Endothelial cell of umbilical vein (primary cell): ENCODE measurements around the gene FCN1. TPM values are rescaled to one million over a fixed set of nuclear protein-coding genes. Genes with fewer than 3 reads are reported as not detected.

Experiments
- BruUV-seq: library from RNA; stranded (reverse); fragments of 400-500 nt; replicated peaks from 2 replicates; lab custom pipeline; 2021; lab: Mats Ljungman, UMichigan
- CTCF ChIA-PET: fragments of 300-600, 350-600 bp; sonication (Branson Sonifier 250); formaldehyde crosslinking; loops from one replicate; lab custom pipeline; 2021; ENCODE audit warnings: antibody characterized with exemption, inconsistent platforms; lab: Charles Lee
- POLR2A ChIA-PET: fragments of 300-600, 350-600 bp; sonication (Branson Sonifier 250); formaldehyde crosslinking; loops from one replicate; lab custom pipeline; 2021; ENCODE audit warnings: antibody characterized with exemption, inconsistent platforms; lab: Charles Lee
- DNase-seq: peaks from one replicate; pipeline ENCODE4 v3.0.0-alpha.2; 2011; ENCODE audit warnings: low read depth, low spot score
- FAIRE-seq: peaks from 2 replicates; lab custom pipeline; 2011; peaks lifted over from hg19 to GRCh38; lab: Jason Lieb, UNC
- H2AFZ ChIP-seq: 2 replicates; pipeline ENCODE4 v1.6.0; 2012; ENCODE audit warnings: low read depth, low read length, control low read depth, inconsistent platforms
- H3K27ac ChIP-seq: 2 replicates; pipeline ENCODE4 v1.5.1; 2011; ENCODE audit warnings: low read depth, mild to moderate bottlenecking, control low read depth, low read length, moderate library complexity; ENCODE audit not compliant: insufficient read depth
- H3K27me3 ChIP-seq, 2 experiments: 2 replicates each; pipeline versions ENCODE4 v1.6.0 to v1.6.1; 2011; ENCODE audit warnings: low read length in 2 of 2, mixed read lengths in 1 of 2; ENCODE audit not compliant: control insufficient read depth in 2 of 2, insufficient read depth in 2 of 2
- H3K36me3 ChIP-seq, 2 experiments: 2 replicates in 1 of 2; 3 replicates in 1 of 2; pipeline ENCODE4 v1.5.1; 2011; ENCODE audit warnings: low read length in 2 of 2, mild to moderate bottlenecking in 1 of 2, moderate library complexity in 1 of 2; ENCODE audit not compliant: control insufficient read depth in 2 of 2, insufficient read depth in 2 of 2; ENCODE audit errors: extremely low read depth in 1 of 2
- H3K4me1 ChIP-seq: 3 replicates; pipeline ENCODE4 v1.5.1; 2011; ENCODE audit warnings: mild to moderate bottlenecking, low read length; ENCODE audit not compliant: control insufficient read depth, insufficient read depth; ENCODE audit errors: extremely low read depth
- H3K4me2 ChIP-seq: 2 replicates; pipeline ENCODE4 v1.6.1; 2011; ENCODE audit warnings: low read length, control low read depth, mixed read lengths; ENCODE audit not compliant: insufficient read depth
- H3K4me3 ChIP-seq, 3 experiments: fragments of 200-600 bp in 1 of 3; sonication (generic), shearing (Covaris generic) in 1 of 3; replicated peaks in 1 of 3; 2 replicates each; pipeline ENCODE4 v1.5.1; 2011 to 2016; ENCODE audit warnings: control low read depth in 3 of 3, low read length in 3 of 3, mild to moderate bottlenecking in 2 of 3, inconsistent platforms in 1 of 3, low read depth in 1 of 3, moderate library complexity in 1 of 3; ENCODE audit not compliant: insufficient read depth in 1 of 3
- H3K79me2 ChIP-seq: 2 replicates; pipeline ENCODE4 v1.6.0; 2012; ENCODE audit warnings: low read length, inconsistent platforms; ENCODE audit not compliant: control insufficient read depth, insufficient read depth
- H3K9ac ChIP-seq: replicated peaks from 2 replicates; pipeline ENCODE3; 2011; ENCODE audit warnings: low read length, control low read depth; ENCODE audit not compliant: insufficient read depth; ENCODE audit errors: extremely low read depth
- H3K9me1 ChIP-seq: replicated peaks from 3 replicates; pipeline ENCODE4 v1.6.0; 2011; ENCODE audit warnings: mild to moderate bottlenecking, low read length; ENCODE audit not compliant: control insufficient read depth, insufficient read depth; ENCODE audit errors: extremely low read depth
- H3K9me3 ChIP-seq: replicated peaks from 2 replicates; pipeline ENCODE4 v1.5.1; 2012; ENCODE audit warnings: low read length, inconsistent platforms; ENCODE audit not compliant: control insufficient read depth, insufficient read depth
- H4K20me1 ChIP-seq: replicated peaks from 2 replicates; pipeline ENCODE3; 2011; ENCODE audit warnings: mild to moderate bottlenecking, low read length; ENCODE audit not compliant: control insufficient read depth, insufficient read depth; ENCODE audit errors: extremely low read depth
- CTCF ChIP-seq, 2 donors: IDR thresholded peaks; 1 replicate in 1 of 2; 2 replicates in 1 of 2; pipeline ENCODE4 v1.5.1; 2011; ENCODE audit warnings: low read length in 2 of 2, mild to moderate bottlenecking in 2 of 2, moderate library complexity in 2 of 2, control low read depth in 1 of 2, inconsistent platforms in 1 of 2, low read depth in 1 of 2; ENCODE audit not compliant: insufficient read depth in 1 of 2; ENCODE audit errors: extremely low read depth in 1 of 2
- EZH2 ChIP-seq: IDR thresholded peaks from 2 replicates; pipeline ENCODE4 v1.6.1; 2012; ENCODE audit warnings: borderline replicate concordance, low read depth, mild to moderate bottlenecking, moderate library complexity, low read length, inconsistent platforms; ENCODE audit not compliant: severe bottlenecking
- FOS ChIP-seq: IDR thresholded peaks from 2 replicates; pipeline ENCODE4 v1.6.1; 2011; ENCODE audit warnings: mild to moderate bottlenecking, low read length, moderate library complexity, borderline replicate concordance; ENCODE audit not compliant: insufficient read depth
- GATA2 ChIP-seq: IDR thresholded peaks from 2 replicates; pipeline ENCODE4 v1.7.0; 2011; ENCODE audit warnings: low read depth, mild to moderate bottlenecking, moderate library complexity, mixed read lengths, low read length; ENCODE audit not compliant: insufficient read length, insufficient read depth
- JUN ChIP-seq: IDR thresholded peaks from 2 replicates; pipeline ENCODE4 v1.6.1; 2011; ENCODE audit warnings: borderline replicate concordance, low read depth; ENCODE audit not compliant: insufficient read length, insufficient read depth
- MAX ChIP-seq: IDR thresholded peaks from 2 replicates; pipeline ENCODE4 v1.6.1; 2011; ENCODE audit not compliant: insufficient read depth, insufficient read length
- MYC ChIP-seq: IDR thresholded peaks from one replicate; pipeline ENCODE4 v1.6.1; 2011; ENCODE audit warnings: mild to moderate bottlenecking, low read depth, low read length
- POLR2A ChIP-seq: IDR thresholded peaks from 2 replicates; pipeline ENCODE4 v1.6.1; 2012; ENCODE audit warnings: low read depth, mild to moderate bottlenecking, control low read depth, low read length
- POLR2AphosphoS5 ChIP-seq: IDR thresholded peaks from 2 replicates; pipeline ENCODE4 v1.6.1; 2012; ENCODE audit warnings: low read depth, mild to moderate bottlenecking, control low read depth, low read length, moderate library complexity; ENCODE audit not compliant: insufficient read depth
- dilution Hi-C: fragments of 300-500 bp; cut with MboI; formaldehyde crosslinking; loops from one replicate; pipeline ENCODE4 v1.15.0; 2019; ENCODE audit warnings: low sequenced_read_pairs; ENCODE audit not compliant: extremely low pct_ligation_motif_present
- intact Hi-C: fragments of 100-400 bp; cut with micrococcal nuclease; formaldehyde crosslinking; loops from one replicate; pipeline ENCODE4 v1.10.0; 2022
- polyA plus RNA-seq, 4 experiments: library from polyadenylated mRNA; depleted of rRNA in 3 of 4; stranded (reverse) in 3 of 4; unstranded in 1 of 4; fragments of >200 nt; gene quantifications; 2 replicates each; pipeline versions ENCODE4 v1.2.1 to v1.2.3, GENCODE V29; 2011 to 2012; ENCODE audit warnings: missing spikeins in 1 of 4
- total RNA-seq: library from RNA; stranded (reverse); gene quantifications from 2 replicates; pipeline ENCODE4 v1.2.3, GENCODE V29; 2021

Gene FCN1
- total and polyA plus RNA-seq, 2 donors (not counting 3 experiments of a cell fraction or from before 2014, with no cell fraction given), result not detected

GRCh38 chr9:134966697-134967546 is 49.2 kb upstream of the FCN1 start:
- dilution Hi-C loops, result no loop called here
- FAIRE-seq, result no peak
- H3K9ac ChIP-seq, result no peak overlapping the region

More at GRCh38 chr9:134966697-134967546, 49.2 kb upstream of the FCN1 start:
- Histone ChIP-seq H3K4me3 (no peak overlapping the region), H3K9me1 (no peaks in the 10 kb centered on the region), H3K79me2 (no peaks in the 10 kb centered on the region), H3K4me2 (no peak overlapping the region), H3K4me1 (no peaks in the 10 kb centered on the region), H3K27ac (no peak overlapping the region), H3K36me3 (no peaks in the 10 kb centered on the region), H3K9me3 (no peaks in the 10 kb centered on the region), H2AFZ (no peak overlapping the region), H4K20me1 (no peaks in the 10 kb centered on the region), H3K27me3 (no peaks in the 10 kb centered on the region)
- BruUV-seq, result no TSS peak
- TF ChIP-seq CTCF (IDR thresholded peaks at IDR 0.05; ENCODE audit: extremely low read depth in 1 of 2, insufficient read depth in 1 of 2, low read depth in 1 of 2, low read length in 2 of 2) (no peak), POLR2AphosphoS5 (no peak), POLR2A (no peak), FOS (no peak), MYC (no peak), GATA2 (no peak), JUN (no peak), MAX (no peak), EZH2 (no peak)
- DNase-seq, result no peak
- POLR2A ChIA-PET, result no interaction called here
- CTCF ChIA-PET, result no interaction called here
- intact Hi-C loops, result no loop called here
